Stomach smooth muscle (tissue), 2 donors: ENCODE results near the gene BRCA1.
"Not testable (repeated sequence)": the region's sequence is repeated elsewhere in the genome, so short reads cannot be mapped to it uniquely, and the experiment has no call there.

Source experiments
- H3K27ac ChIP-seq: one replicate; pipeline ENCODE4 v1.7.0; 2013; ENCODE audit warnings: mild to moderate bottlenecking, low read length, inconsistent platforms
- H3K27me3 ChIP-seq, 2 donors: one replicate each; pipeline ENCODE4 v1.7.0; 2013; ENCODE audit warnings: low read length in 2 of 2; ENCODE audit not compliant: insufficient read depth in 2 of 2, control insufficient read depth in 1 of 2
- H3K36me3 ChIP-seq, 2 donors: one replicate each; pipeline ENCODE4 v1.7.0; 2013; ENCODE audit warnings: low read length in 2 of 2; ENCODE audit not compliant: control insufficient read depth in 2 of 2, insufficient read depth in 2 of 2
- H3K4me1 ChIP-seq: one replicate; pipeline ENCODE4 v1.7.0; 2013; ENCODE audit warnings: low read length; ENCODE audit not compliant: control insufficient read depth, insufficient read depth
- H3K4me3 ChIP-seq, 2 donors: one replicate each; pipeline ENCODE4 v1.7.0; 2013; ENCODE audit warnings: low read length in 2 of 2
- H3K9ac ChIP-seq, 2 donors: one replicate each; pipeline ENCODE4 v1.7.0; 2013; ENCODE audit warnings: low read length in 2 of 2, mild to moderate bottlenecking in 1 of 2
- H3K9me3 ChIP-seq, 2 donors: one replicate each; pipeline ENCODE4 v1.7.0; 2013; ENCODE audit warnings: low read length in 2 of 2; ENCODE audit not compliant: control insufficient read depth in 2 of 2
- donor health status: healthy.
- donor health status: Pancreatic carcinoma.

BRCA1 gene

DNA sequence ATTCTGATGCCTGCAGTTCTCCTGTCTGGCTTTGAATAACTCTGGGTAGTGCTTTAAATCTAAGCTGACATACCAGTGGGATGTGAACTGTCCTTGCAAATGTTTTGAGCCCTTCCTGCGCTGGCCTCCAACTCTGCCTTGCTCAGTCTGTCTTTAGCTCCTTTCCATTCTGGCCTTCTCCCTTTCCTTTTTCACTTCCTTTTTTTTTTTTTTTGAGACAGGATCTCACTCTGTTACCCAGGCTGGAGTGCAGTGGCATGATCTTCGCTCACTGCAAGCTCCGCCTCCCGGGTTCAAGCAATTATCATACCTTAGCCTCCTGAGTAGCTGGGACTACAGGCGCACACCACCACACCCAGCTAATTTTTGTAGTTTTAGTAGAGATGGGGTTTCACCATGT lies 8.3 kb upstream of the BRCA1 start:
- H3K36me3 ChIP-seq, H3K4me3 ChIP-seq, H3K27ac ChIP-seq, H3K9me3 ChIP-seq, H3K4me1 ChIP-seq, H3K27me3 ChIP-seq, H3K9ac ChIP-seq: not testable (repeated sequence)

DNA sequence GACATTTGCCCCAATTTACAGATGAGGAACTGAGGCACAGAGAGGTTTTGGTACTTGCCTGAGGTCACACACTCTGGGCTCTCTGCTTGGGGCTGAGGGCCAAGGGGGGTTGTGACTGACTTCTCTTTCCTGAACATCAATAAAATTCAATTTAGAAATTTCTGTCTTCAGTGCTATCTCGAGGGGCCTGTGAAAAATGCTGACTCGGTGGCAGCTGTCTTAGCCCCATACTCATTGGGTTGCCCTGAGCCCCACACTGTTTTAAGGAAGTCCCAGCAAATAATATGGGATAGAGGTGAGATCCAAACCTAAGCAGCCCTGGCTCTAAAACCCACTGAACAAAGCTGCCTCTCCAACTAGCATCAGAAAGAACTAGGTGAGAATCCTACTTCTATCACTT lies 7.0 kb upstream of the BRCA1 start:
- no peaks in the 10 kb centered on the region for H3K27me3 ChIP-seq
- H3K4me1 ChIP-seq: peaks cover 3% of the 10 kb centered on the region
- no peaks in the 10 kb centered on the region for H3K9me3 ChIP-seq
- H3K27ac ChIP-seq: no peak overlapping the region
- no peak overlapping the region for H3K9ac ChIP-seq
- H3K4me3 ChIP-seq: no peak overlapping the region
- H3K36me3 ChIP-seq: peaks cover 0 to 5% of the 10 kb centered on the region in 2 donors

DNA sequence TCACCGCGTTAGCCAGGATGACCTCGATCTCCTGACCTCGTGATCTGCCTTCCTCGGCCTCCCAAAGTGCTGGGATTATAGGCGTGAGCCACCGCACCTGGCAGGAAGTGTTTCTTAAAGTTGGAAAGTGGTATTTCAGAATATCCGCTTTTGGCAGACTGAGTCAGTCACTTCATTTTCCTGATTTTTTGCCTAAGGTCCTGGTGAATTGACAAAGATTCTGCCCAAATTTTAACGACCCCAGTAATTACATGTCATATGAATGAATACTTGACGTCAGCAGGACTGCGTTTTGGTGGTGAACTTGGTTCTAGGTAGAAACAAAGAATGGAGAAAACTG lies 4.5 kb upstream of the BRCA1 start:
- Histone ChIP-seq H3K9ac (no peak overlapping the region), H3K27ac (no peak overlapping the region), H3K4me3 (no peak overlapping the region), H3K36me3 (peaks cover 0 to 3% of the 10 kb centered on the region in 2 donors), H3K27me3 (no peaks in the 10 kb centered on the region), H3K4me1 (peaks cover 12% of the 10 kb centered on the region), H3K9me3 (no peaks in the 10 kb centered on the region)

GRCh38 chr17:43127333-43127876 lies 2.2 kb upstream of the BRCA1 start:
- not testable (repeated sequence) for H3K27me3 ChIP-seq, H3K36me3 ChIP-seq, H3K27ac ChIP-seq, H3K9ac ChIP-seq, H3K9me3 ChIP-seq, H3K4me3 ChIP-seq
- H3K4me1 ChIP-seq: peaks cover 15% of the 10 kb centered on the region

- H3K27me3 ChIP-seq: no peaks in the 10 kb centered on the region
- H3K27ac ChIP-seq: no peak overlapping the region
- H3K4me1 ChIP-seq: peaks cover 15% of the 10 kb centered on the region
- H3K36me3 ChIP-seq: no peaks in the 10 kb centered on the region
- no peak overlapping the region for H3K4me3 ChIP-seq
- no peaks in the 10 kb centered on the region for H3K9me3 ChIP-seq
- H3K9ac ChIP-seq: no peak overlapping the region
These were observed 1.7 kb upstream of the BRCA1 start for GRCh38 chr17:43126911-43127290.

GRCh38 chr17:43125967-43126910 lies 1.1 kb upstream of the BRCA1 start:
- Histone ChIP-seq H3K27ac (peak overlapping the region; percentile 88), H3K27me3 (no peaks in the 10 kb centered on the region), H3K9ac (peak overlapping the region; percentile 82 to 89), H3K9me3 (no peaks in the 10 kb centered on the region), H3K36me3 (no peaks in the 10 kb centered on the region), H3K4me3 (peak overlapping the region; percentile 91 to 95), H3K4me1 (peaks cover 15% of the 10 kb centered on the region)

GRCh38 chr17:43118679-43119615 lies 6.2 kb downstream of the BRCA1 start:
- Histone ChIP-seq H3K36me3 (no peaks in the 10 kb centered on the region), H3K9ac (no peak overlapping the region), H3K4me1 (no peaks in the 10 kb centered on the region), H3K27me3 (no peaks in the 10 kb centered on the region), H3K9me3 (no peaks in the 10 kb centered on the region), H3K4me3 (no peak overlapping the region), H3K27ac (no peak overlapping the region)

DNA sequence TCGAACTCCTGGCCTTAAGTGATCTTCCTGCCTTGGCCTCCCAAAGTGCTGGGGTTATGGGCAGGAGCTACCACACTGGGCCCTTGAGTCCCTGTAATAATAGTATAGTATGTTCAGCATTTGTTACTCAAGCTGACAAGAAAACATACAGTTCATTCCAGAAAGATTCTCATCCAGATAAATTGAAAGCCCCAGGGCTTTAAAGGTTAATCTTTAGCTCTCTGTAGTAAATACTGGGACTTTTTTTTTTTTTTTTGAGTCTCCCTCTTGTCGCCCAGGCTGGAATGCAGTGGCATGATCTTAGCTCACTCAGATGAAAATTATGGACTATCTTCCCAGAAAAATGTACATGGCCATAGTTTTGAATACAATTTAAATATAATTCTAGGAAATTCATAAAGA lies 11.0 kb downstream of the BRCA1 start:
- no peak overlapping the region for H3K27ac ChIP-seq
- no peak overlapping the region for H3K4me3 ChIP-seq
- H3K27me3 ChIP-seq: no peaks in the 10 kb centered on the region
- H3K9me3 ChIP-seq: no peaks in the 10 kb centered on the region
- H3K4me1 ChIP-seq: no peaks in the 10 kb centered on the region
- H3K36me3 ChIP-seq: no peaks in the 10 kb centered on the region
- no peak overlapping the region for H3K9ac ChIP-seq

GRCh38 chr17:43106552-43106951 lies 18.6 kb downstream of the BRCA1 start:
- Histone ChIP-seq H3K9me3 (no peaks in the 10 kb centered on the region), H3K36me3 (no peaks in the 10 kb centered on the region), H3K4me3 (no peak overlapping the region), H3K9ac (no peak overlapping the region), H3K4me1 (no peaks in the 10 kb centered on the region), H3K27me3 (no peaks in the 10 kb centered on the region), H3K27ac (no peak overlapping the region)

DNA sequence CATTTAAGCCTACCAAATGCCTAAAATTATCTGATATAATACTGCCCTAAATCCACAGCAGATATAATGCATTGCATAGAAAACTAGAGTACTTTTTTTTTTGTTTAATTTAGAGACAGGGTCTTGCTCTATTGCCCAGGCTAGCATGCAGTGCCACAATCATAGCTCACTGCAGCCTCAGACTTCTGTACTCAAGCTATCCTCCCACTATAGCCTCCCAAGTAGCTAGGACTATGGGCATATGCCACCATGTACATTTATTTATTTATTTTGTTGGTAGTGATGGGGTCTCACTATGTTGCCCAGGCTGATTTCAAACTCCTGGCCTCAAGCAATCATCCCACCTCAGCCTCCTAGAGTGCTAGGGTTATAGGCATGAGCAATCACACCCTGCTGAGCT lies 20.0 kb downstream of the BRCA1 start:
- Histone ChIP-seq H3K27me3 (no peaks in the 10 kb centered on the region), H3K9me3 (no peaks in the 10 kb centered on the region), H3K27ac (no peak overlapping the region), H3K4me3 (no peak overlapping the region), H3K4me1 (no peaks in the 10 kb centered on the region), H3K36me3 (no peaks in the 10 kb centered on the region), H3K9ac (no peak overlapping the region)
